Measurements from ENCODE around the gene INPP5E.
A peak's percentile ranks its signal among the peaks of the same experiment; 100 is the strongest.

Gene INPP5E, protein sequence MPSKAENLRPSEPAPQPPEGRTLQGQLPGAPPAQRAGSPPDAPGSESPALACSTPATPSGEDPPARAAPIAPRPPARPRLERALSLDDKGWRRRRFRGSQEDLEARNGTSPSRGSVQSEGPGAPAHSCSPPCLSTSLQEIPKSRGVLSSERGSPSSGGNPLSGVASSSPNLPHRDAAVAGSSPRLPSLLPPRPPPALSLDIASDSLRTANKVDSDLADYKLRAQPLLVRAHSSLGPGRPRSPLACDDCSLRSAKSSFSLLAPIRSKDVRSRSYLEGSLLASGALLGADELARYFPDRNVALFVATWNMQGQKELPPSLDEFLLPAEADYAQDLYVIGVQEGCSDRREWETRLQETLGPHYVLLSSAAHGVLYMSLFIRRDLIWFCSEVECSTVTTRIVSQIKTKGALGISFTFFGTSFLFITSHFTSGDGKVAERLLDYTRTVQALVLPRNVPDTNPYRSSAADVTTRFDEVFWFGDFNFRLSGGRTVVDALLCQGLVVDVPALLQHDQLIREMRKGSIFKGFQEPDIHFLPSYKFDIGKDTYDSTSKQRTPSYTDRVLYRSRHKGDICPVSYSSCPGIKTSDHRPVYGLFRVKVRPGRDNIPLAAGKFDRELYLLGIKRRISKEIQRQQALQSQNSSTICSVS

DNA sequence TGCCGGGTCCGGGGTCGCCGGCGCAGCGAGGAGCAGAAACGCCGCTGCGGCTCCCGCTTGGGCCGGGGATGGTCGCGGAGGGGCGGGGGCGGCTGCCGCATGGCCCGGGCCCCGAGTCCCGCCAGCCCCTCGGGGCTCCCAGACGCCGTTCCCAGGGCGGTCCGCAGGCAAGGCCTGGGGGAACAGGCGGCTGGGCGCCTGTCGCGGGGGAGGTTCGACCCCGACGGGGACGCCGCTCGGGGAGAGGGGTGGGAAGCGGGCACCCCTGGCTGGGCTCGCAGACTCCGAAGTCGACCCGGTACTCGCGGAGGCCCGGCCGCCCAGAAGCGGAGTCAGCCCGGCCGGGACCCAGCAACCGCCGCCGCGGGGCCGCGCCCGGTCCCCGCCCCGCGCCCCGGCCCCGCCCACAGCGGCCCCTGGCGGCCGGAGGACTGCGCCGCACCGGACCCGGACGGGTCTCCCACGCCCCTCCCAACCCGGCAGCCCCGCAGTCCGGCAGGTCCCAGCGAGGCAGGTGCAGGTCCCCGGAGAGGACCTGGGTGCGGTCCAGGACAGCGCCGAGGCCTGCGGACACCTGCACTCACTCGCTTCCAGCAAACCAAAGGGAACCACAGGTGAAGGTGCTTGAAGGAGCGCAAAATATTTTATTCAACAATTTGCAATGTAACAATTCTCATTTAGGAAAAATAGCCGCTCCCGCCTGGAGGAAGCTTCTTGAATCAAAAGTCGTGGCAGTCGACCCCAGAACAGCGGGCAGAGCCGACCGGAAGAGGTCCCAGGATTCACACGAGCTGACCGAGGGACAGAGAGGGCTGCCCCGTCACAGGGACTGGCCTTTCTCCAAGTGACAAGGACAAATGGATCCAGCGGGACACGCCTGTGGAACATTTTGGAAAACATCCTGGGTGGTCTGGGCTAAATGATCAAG, at the start of gene INPP5E:
INPP5E (minus strand) TSS at position 365 of the 928 bp plus-strand sequence. CDS start 426 bp downstream, outside the sequence.
- Histone ChIP-seq H3K4me2 (ENCODE audit: low read length) (peak within 1 kb of the TSS; percentile 92), H3K27ac (no peak within 1 kb of the TSS), H3K4me1 (no peaks in the 10 kb centered on the region), H3K79me2 (peaks cover 2% of the 10 kb centered on the region), H3K4me3 (ENCODE audit: low read depth, low read length) (peak within 1 kb of the TSS; percentile 63), H3K9ac (peak within 1 kb of the TSS; percentile 28), H2AFZ (peak within 1 kb of the TSS; percentile 74), H3K27me3 (ENCODE audit: control insufficient read depth, insufficient read depth, low read length) (no peaks in the 10 kb centered on the region), H3K9me3 (ENCODE audit: control insufficient read depth, low read length) (no peaks in the 10 kb centered on the region), H3K36me3 (ENCODE audit: control insufficient read depth, insufficient read depth, low read length) (no peaks in the 10 kb centered on the region)
- TF ChIP-seq, protein P1, sequence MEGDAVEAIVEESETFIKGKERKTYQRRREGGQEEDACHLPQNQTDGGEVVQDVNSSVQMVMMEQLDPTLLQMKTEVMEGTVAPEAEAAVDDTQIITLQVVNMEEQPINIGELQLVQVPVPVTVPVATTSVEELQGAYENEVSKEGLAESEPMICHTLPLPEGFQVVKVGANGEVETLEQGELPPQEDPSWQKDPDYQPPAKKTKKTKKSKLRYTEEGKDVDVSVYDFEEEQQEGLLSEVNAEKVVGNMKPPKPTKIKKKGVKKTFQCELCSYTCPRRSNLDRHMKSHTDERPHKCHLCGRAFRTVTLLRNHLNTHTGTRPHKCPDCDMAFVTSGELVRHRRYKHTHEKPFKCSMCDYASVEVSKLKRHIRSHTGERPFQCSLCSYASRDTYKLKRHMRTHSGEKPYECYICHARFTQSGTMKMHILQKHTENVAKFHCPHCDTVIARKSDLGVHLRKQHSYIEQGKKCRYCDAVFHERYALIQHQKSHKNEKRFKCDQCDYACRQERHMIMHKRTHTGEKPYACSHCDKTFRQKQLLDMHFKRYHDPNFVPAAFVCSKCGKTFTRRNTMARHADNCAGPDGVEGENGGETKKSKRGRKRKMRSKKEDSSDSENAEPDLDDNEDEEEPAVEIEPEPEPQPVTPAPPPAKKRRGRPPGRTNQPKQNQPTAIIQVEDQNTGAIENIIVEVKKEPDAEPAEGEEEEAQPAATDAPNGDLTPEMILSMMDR (IDR thresholded peaks at IDR 0.05) = peak; percentile 38

DNA sequence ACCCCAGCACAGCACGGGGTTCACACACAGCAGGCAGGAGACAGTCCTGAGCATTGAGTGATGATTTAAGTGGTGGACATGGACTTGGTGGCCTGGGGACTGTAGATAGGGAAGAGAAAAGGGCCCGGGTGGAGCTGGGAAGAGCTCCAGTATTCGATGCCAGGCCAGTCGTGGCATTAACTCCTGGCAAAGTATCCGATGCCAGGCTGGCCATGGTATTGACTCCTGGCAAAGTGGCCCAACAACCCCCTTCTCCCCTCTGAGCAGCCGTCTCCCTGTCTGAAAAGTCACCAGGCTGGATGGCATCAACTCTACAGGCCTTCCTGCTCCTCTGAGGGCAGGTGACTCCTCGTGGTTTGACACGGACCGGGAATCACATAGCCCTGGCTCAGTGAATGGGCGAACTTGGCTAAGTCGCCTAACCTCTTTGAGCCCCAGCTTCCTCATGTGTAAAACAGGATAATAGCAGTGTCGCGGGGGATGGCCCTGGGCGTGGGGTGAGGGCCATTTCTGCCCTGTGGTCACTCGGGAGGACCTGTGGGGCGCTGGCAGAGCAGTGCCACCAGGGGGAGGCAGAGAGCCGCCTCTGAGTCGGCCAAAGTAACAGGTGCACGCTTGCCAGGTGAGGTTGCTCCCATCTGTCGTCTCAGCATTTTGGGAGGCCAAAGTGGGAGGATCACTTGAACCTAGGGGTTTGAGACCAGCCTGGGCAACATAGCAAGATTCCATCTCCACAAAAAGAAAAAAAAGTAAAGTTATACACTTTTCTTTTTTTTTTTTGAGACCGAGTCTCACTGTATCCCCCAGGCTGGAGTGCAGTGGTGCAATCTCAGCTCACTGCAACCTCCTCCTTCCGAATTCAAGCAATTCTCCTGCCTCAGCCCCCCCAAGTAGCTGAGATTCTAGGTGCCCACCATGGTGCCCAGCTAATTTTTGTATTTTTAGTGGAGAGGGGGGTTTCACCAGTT, 48.9 kb upstream of the INPP5E start:
- no peak overlapping the region for H3K4me3 ChIP-seq (ENCODE audit: low read depth, low read length)
- no peaks in the 10 kb centered on the region for H3K79me2 ChIP-seq
- no peaks in the 10 kb centered on the region for H3K27me3 ChIP-seq (ENCODE audit: control insufficient read depth, insufficient read depth, low read length)
- H3K9me3 ChIP-seq (ENCODE audit: control insufficient read depth, low read length) = no peaks in the 10 kb centered on the region
- H3K4me2 ChIP-seq (ENCODE audit: low read length) = no peak overlapping the region
- TF ChIP-seq, protein P1 (IDR thresholded peaks at IDR 0.05) = peak; percentile 88
- no peaks in the 10 kb centered on the region for H3K4me1 ChIP-seq
- no peaks in the 10 kb centered on the region for H3K36me3 ChIP-seq (ENCODE audit: control insufficient read depth, insufficient read depth, low read length)
- no peak overlapping the region for H3K9ac ChIP-seq
- no peak overlapping the region for H3K27ac ChIP-seq
- no peak overlapping the region for H2AFZ ChIP-seq

DNA sequence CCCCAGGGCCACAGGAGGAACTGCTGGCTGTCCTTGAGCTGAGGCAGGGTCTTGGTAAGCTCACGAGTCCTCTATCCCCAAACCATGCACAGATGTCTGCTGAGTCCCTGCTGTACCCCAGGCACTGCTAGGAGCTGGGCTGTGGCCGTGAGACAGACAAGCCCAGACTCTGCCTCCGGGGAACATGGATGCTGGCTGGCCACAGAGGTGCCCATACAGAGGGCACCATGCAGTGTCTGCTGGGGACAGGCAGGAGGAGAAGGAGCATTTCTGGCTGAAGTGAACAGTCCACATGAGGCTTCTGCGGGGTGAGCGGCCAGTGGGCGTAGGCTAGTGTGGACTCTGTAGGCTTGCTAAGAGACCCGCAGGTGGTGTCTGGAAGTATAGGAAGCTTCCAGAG, 48.0 kb upstream of the INPP5E start:
- no peak overlapping the region for H3K9ac ChIP-seq
- no peaks in the 10 kb centered on the region for H3K9me3 ChIP-seq (ENCODE audit: control insufficient read depth, low read length)
- H3K36me3 ChIP-seq (ENCODE audit: control insufficient read depth, insufficient read depth, low read length) = no peaks in the 10 kb centered on the region
- H3K4me3 ChIP-seq (ENCODE audit: low read depth, low read length) = no peak overlapping the region
- no peaks in the 10 kb centered on the region for H3K4me1 ChIP-seq
- TF ChIP-seq, protein P1 (IDR thresholded peaks at IDR 0.05) = no peak
- no peaks in the 10 kb centered on the region for H3K27me3 ChIP-seq (ENCODE audit: control insufficient read depth, insufficient read depth, low read length)
- no peak overlapping the region for H3K4me2 ChIP-seq (ENCODE audit: low read length)
- H3K79me2 ChIP-seq = no peaks in the 10 kb centered on the region
- H2AFZ ChIP-seq = no peak overlapping the region
- no peak overlapping the region for H3K27ac ChIP-seq
